Aorta (tissue), 5 donors: Measurements from ENCODE around the gene CCT5. TPM values are rescaled to one million over a fixed set of nuclear protein-coding genes. Genes with fewer than 3 reads are reported as not detected.
"Not testable (repeated sequence)": the region's sequence is repeated elsewhere in the genome, so short reads cannot be mapped to it uniquely, and the experiment has no call there.

Experiments used
- ATAC-seq: fragments of 200-7000 bp; cut with Tn5 transposase; one replicate; pipeline ENCODE4 v1.9.1; 2022; ENCODE audit warnings: moderate library complexity; ENCODE audit not compliant: low FRiP score
- DNase-seq, 2 donors: peaks; one replicate each; pipeline ENCODE4 v3.0.0-alpha.2; 2020
- H3K27ac ChIP-seq, 2 donors: one replicate each; pipeline ENCODE4 v1.5.1; 2013; ENCODE audit warnings: low read length in 2 of 2, mild to moderate bottlenecking in 2 of 2, moderate library complexity in 2 of 2, control low read depth in 1 of 2, inconsistent platforms in 1 of 2, low read depth in 1 of 2
- H3K27me3 ChIP-seq, 2 donors: one replicate each; pipeline ENCODE4 v1.6.1; 2013; ENCODE audit warnings: control low read depth in 1 of 2, low read length in 1 of 2, mild to moderate bottlenecking in 1 of 2, moderate library complexity in 1 of 2; ENCODE audit not compliant: insufficient read depth in 2 of 2, control insufficient read depth in 1 of 2
- H3K36me3 ChIP-seq, 2 donors: one replicate each; pipeline ENCODE4 v1.6.1; 2013; ENCODE audit warnings: control low read depth in 1 of 2, low read length in 1 of 2, mild to moderate bottlenecking in 1 of 2; ENCODE audit not compliant: insufficient read depth in 2 of 2, control insufficient read depth in 1 of 2
- H3K4me1 ChIP-seq, 2 donors: one replicate each; pipeline ENCODE4 v1.6.1; 2013; ENCODE audit warnings: low read length in 2 of 2, control low read depth in 1 of 2, mild to moderate bottlenecking in 1 of 2, moderate library complexity in 1 of 2; ENCODE audit not compliant: insufficient read depth in 2 of 2, control insufficient read depth in 1 of 2
- H3K4me3 ChIP-seq, 2 donors: one replicate each; pipeline ENCODE4 v1.5.1; 2013; ENCODE audit warnings: low read length in 2 of 2, control low read depth in 1 of 2, mild to moderate bottlenecking in 1 of 2
- H3K9me3 ChIP-seq: one replicate; pipeline ENCODE4 v1.6.1; 2013; ENCODE audit warnings: mild to moderate bottlenecking, low read length; ENCODE audit not compliant: control insufficient read depth
- WGBS, 2 donors: extraction: QIAGEN DNeasy Blood & Tissue Kit; methylation state at CpG; one replicate each; pipeline ENCODE4 v1.1.7; 2013; 5-methylcytosine and 5-hydroxymethylcytosine counted together
- intact Hi-C, 2 donors: fragments of 100-400 bp; cut with DNase I; formaldehyde crosslinking; loops; one replicate each; pipeline versions ENCODE4 v1.14.2 to v1.15.0; 2022
- polyA plus RNA-seq, 2 donors: library from polyadenylated mRNA; stranded (reverse); fragments of 200-250 nt; gene quantifications; one replicate each; pipeline ENCODE4 v1.2.3, GENCODE V29; 2013
- total RNA-seq, 2 donors: library from RNA; stranded (reverse); fragmentation: NEBNext Ultra II Directional; extraction: Animal tissue kit (Norgen Biotek cat#: 25700); gene quantifications; one replicate each; pipeline ENCODE4 v1.2.1, GENCODE V29; 2021
- donor health status: healthy with polysubstance abuse.
- donor health status: Bipolar disorder and iron deficiency.
- donor health status: DM: no; HTN: no; CAD: no.
- donor health status: DM: no; HTN: no; CAD: no.
- donor health status: DM: yes; HTN: yes; CAD: no.

The CCT5 gene
- total and polyA plus RNA-seq, 4 donors: 72.1 to 104 (median 79.7) TPM

DNA sequence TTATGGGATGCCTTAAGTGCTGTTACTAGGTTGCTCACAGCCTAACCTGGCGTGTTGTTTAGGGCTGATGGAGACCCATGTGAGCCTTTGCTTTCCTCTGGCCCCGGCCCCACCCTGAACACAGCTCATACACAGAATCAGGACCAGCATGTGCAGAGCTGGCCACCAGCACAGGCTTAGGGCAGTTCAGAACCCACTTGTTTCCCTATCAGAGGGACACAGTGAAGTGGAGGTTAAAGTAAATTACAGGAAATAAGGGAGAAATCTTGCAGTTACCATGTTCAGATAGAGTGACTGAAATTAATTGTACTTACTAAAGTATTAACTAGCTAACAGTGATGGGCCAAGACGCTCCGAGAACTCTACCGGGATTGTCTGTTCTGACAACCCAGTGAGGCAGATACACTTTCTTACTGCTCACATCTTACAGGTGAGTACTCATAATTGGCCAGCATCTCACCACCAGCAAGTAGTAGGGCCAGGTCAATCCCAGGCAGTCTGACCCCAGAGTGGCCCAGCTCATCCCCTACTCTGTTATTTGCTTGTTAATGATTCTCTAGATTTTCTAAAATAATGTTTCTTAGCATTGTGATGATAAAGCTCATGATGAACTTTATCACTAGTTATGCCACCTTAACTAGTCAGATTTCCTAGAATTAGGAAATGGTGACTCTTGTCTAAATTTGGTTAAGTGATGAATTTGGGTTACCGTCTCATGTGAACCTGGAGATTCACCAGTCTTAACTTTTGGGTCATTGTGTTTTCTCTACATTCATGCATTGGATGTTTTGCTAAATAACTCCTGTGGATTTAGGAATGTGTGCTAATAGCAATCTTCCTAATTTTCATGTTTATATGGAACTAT is 15.4 kb downstream of the CCT5 start:
- Histone ChIP-seq H3K27ac (no peak overlapping the region), H3K9me3 (no peaks in the 10 kb centered on the region), H3K4me1 (no peaks in the 10 kb centered on the region), H3K4me3 (no peak overlapping the region), H3K27me3 (no peaks in the 10 kb centered on the region), H3K36me3 (peaks cover 0 to 11% of the 10 kb centered on the region in 2 donors)
- intact Hi-C loops: loop anchor here in 1 of 2 donors (5.0 kb wide), 1 partner anchor 162 kb away; no protein-coding TSS in a partner anchor
- 61 to 62% methylated on average over 6 of the region's 6 CpGs for WGBS, 2 donors
- ATAC-seq (no peak), DNase-seq (no peak)

DNA sequence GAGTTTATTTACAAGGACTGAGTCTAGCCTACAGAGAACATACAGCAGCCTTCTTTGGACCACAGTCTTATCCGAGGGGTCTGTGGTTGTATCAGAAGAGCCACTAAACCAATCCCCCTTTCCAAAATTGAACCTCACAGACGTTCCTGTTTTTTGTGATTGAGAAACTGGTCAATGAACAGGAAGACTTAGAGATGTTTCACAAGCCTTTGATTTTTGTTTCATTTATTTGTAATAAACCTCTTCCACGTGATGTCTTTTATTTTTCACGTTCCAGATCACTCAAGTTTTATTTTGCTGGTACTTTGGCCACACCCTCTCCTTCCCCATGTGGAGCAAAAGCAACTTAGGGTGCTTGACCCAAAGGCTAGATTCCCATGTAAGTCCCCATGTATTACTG is 16.1 kb downstream of the CCT5 start:
- 59 to 64% methylated on average over 4 of the region's 4 CpGs for whole genome bisulfite sequencing, 2 donors
- H3K36me3 ChIP-seq: peaks cover 0 to 7% of the 10 kb centered on the region in 2 donors

GRCh38 chr5:10266839-10267238 is 16.8 kb downstream of the CCT5 start:
- no peaks in the 10 kb centered on the region for H3K9me3 ChIP-seq
- ATAC-seq (no peak), DNase-seq (no peak)
- H3K27me3 ChIP-seq: no peaks in the 10 kb centered on the region
- no peak overlapping the region for H3K27ac ChIP-seq
- H3K4me3 ChIP-seq: no peak overlapping the region
- peaks cover 0 to 6% of the 10 kb centered on the region in 2 donors for H3K36me3 ChIP-seq
- intact Hi-C loops: loop anchor here in 1 of 2 donors (5.0 kb wide), 1 partner anchor 160 kb away; no protein-coding TSS in a partner anchor
- no peaks in the 10 kb centered on the region for H3K4me1 ChIP-seq
- WGBS, 2 donors: 84 to 85% methylated on average over 4 of the region's 4 CpGs

More for the DNA sequence above, 16.1 kb downstream of the CCT5 start:
- no peak for ATAC-seq
- Histone ChIP-seq H3K4me3 (no peak overlapping the region), H3K4me1 (no peaks in the 10 kb centered on the region), H3K27me3 (no peaks in the 10 kb centered on the region), H3K27ac (no peak overlapping the region), H3K9me3 (no peaks in the 10 kb centered on the region)
- intact Hi-C loops: loop anchor here in 1 of 2 donors (5.0 kb wide), 1 partner anchor 161 kb away; no protein-coding TSS in a partner anchor
- no peak for DNase-seq

DNA sequence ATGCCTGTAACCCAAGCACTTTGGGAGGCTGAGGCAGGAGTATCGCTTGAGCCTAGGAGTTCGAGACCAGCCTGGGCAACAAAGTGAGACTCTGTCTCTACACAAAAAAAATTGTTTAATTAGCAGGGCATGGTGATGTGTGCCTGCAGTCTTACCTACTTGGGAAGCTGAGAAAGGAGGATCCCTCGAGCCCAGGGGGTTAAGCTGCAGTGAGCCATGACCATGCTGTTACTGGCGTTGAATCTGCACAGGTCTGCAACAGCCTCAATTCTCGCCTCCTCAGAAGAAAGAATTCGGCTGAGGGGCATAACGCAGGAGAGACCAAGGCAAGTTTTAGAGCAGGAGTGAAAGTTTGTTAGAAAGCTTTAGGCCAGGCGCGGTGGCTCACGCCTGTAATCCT is 18.0 kb downstream of the CCT5 start:
- H3K4me3 ChIP-seq: no peak overlapping the region
- H3K27ac ChIP-seq: no peak overlapping the region
- DNase-seq: no peak
- intact Hi-C loops: loop anchor here in 1 of 2 donors (5.0 kb wide), 1 partner anchor 159 kb away; no protein-coding TSS in a partner anchor
- H3K36me3 ChIP-seq: peaks cover 0 to 3% of the 10 kb centered on the region in 2 donors
- H3K9me3 ChIP-seq: peaks cover 1% of the 10 kb centered on the region
- WGBS, 2 donors: 96 to 97% methylated on average over 10 of the region's 10 CpGs
- H3K4me1 ChIP-seq: no peaks in the 10 kb centered on the region
- ATAC-seq: no peak
- no peaks in the 10 kb centered on the region for H3K27me3 ChIP-seq

DNA sequence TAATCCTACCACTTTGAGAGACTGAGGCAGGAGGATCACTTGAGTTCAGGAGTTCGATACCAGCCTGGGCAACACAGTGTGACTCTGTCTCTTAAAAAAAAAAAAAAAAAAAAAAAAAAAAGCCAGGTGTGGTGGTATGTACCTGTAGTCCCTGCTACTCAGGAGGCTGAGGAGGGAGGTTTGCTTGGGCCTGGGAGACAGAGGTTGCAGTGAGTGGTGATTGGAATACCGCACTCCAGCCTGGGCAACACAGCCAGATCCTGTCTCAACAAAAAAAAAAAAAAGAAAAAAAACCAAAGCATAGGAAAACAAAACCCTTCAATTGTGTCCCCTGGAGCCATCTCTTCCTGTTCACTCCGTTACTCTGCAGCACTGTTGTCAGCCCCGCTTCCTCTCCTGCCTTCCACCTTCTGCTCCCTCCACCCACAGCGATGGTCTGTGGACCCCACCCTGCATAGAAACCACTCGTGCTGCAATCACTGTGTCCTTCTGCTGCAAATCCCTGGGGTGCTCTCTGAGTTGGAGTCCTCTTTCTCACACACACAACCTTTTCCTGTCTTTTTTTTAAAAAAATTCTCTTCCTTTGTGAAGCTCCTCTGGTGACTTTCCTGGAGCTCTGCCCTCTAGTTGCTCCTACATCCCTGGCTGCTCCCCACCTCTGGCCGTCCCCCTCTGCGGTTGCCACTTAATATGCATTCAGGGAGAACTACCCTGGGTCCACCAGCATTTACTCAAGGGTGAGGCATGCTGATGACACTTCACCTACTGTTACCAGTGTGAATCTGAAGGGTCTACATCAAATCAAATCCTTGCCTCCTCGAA is 22.2 kb downstream of the CCT5 start:
- no peaks in the 10 kb centered on the region for H3K4me1 ChIP-seq
- no peaks in the 10 kb centered on the region for H3K27me3 ChIP-seq
- H3K27ac ChIP-seq: no peak overlapping the region
- DNase-seq (no peak), ATAC-seq (no peak)
- H3K4me3 ChIP-seq: no peak overlapping the region
- intact Hi-C loops: no loop called here
- 82% methylated on average over 9 of the region's 9 CpGs for WGBS, 2 donors
- no peaks in the 10 kb centered on the region for H3K36me3 ChIP-seq
- peaks cover 1% of the 10 kb centered on the region for H3K9me3 ChIP-seq

GRCh38 chr5:10272875-10273209 is 22.8 kb downstream of the CCT5 start:
- H3K4me3 ChIP-seq, H3K27me3 ChIP-seq, H3K4me1 ChIP-seq, H3K36me3 ChIP-seq, H3K9me3 ChIP-seq, intact Hi-C loops, H3K27ac ChIP-seq, DNase-seq, ATAC-seq: not testable (repeated sequence)
- 49 to 56% methylated on average over 6 of the region's 6 CpGs for WGBS, 2 donors

DNA sequence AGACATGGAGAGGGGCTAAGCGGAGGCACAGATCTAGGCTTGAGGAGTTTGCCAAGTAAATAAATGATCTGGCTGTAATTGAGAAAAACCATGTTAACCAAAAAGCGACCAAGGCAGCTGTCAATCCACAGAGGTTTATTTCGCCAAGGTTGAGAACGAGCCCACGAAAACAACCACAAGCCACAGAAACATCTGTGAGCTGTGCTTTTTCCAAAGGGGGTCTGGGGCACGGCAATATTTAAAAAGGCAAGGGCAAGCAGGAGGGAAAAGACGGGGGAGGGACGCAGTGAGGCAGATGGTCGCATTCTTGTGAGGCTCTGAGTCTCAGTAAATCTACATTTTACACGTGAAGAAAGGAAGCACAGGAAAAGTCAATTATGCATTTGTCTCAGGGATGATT is 25.4 kb downstream of the CCT5 start:
- H3K4me3 ChIP-seq: no peak overlapping the region
- peaks cover 1% of the 10 kb centered on the region for H3K9me3 ChIP-seq
- intact Hi-C loops: no loop called here
- no peaks in the 10 kb centered on the region for H3K4me1 ChIP-seq
- ATAC-seq (no peak), DNase-seq (no peak)
- H3K27ac ChIP-seq: no peak overlapping the region
- no peaks in the 10 kb centered on the region for H3K27me3 ChIP-seq
- no peaks in the 10 kb centered on the region for H3K36me3 ChIP-seq
- 78 to 82% methylated on average over 10 of the region's 10 CpGs for WGBS, 2 donors

DNA sequence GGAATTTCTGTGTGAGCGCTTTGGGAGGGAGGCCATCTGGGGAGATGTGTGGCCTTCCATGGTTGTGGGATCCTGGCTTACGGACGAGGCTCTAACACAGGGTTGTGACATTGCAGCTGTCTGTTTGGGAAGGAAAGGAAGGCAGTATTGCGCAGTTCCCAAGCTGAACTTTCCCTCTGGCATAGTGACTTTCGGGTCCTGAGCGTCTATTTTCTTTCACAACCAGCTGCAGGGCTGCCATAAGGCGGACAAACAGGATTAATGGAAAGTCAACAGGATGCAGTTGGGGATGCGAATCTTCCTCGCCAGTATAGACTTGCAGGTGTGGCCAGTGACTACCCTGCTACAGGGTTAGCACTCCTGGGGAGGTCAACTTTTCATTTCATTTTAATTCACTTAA is 25.9 kb downstream of the CCT5 start:
- no peak for DNase-seq
- Histone ChIP-seq H3K27ac (no peak overlapping the region), H3K4me1 (no peaks in the 10 kb centered on the region), H3K9me3 (peaks cover 1% of the 10 kb centered on the region), H3K4me3 (no peak overlapping the region), H3K27me3 (no peaks in the 10 kb centered on the region), H3K36me3 (no peaks in the 10 kb centered on the region)
- intact Hi-C loops: no loop called here
- ATAC-seq: no peak
- WGBS, 2 donors: 93% methylated on average over 9 of the region's 9 CpGs
